GM18526 (cell line): ENCODE measurements around the gene MAOB.

ENCODE experiments used
- POLR2A ChIP-seq: IDR thresholded peaks from 3 replicates; pipeline ENCODE4 v1.6.1; 2011; ENCODE audit not compliant: insufficient read length; ENCODE audit errors: extremely low read depth

The MAOB gene

DNA sequence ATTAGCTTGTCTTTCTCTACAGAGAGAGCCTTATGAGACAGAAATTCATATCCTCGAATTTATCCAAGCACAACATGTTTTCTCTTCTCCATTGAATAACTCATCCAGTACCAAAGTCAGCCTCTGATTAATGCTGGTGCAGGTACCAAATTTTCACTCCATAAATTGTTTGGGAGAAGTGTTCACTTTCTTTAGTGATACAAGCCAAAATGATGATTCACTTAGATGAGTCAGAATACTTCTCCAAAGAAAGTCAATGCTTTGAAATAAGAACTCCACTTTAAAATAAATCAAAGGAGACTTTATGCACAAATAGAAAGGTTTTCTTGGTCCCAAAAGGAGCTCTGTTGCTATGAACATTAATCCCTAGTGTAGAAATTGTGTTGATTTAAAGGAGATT, 60.2 kb downstream of the MAOB start:
- TF ChIP-seq POLR2A: no peak

DNA sequence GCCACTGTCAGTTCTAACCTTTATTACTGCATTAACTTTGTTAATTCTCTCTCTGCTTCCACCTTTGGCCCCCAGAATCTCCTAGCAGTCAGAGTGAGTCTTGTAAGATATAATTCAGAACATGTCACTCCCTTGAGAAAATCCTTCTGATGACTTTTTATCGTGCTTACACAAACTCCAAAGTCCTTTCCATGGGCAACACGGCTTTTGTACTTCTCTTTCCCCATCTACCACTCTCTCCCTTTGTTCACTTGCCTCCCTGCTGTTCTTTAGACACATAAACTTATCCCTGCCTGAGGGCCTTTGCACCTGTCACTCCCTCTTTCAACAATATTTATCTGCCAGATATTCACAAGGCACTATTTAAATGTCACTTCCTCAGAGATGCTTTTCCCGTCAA, 64.8 kb downstream of the MAOB start:
- no peak for TF ChIP-seq POLR2A

DNA sequence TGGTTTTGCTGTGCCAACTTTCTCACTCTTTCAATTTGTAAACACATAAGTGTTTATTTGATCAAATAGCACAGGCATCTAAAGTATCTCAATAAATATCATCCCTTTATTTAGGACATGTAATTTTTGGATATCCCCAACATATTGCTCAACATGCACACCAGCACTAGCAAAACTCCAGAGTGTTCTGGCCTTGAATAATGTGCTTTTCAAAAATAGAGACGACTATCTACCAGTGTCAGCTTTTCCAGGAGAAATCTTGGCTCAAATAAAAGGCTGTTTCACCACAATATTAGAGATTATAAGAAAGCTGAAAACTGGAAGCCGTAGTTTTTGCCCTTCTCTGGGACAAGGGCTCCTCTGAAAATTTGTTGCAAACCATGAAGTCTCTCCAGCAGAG, 67.0 kb downstream of the MAOB start:
- no peak for TF ChIP-seq POLR2A

DNA sequence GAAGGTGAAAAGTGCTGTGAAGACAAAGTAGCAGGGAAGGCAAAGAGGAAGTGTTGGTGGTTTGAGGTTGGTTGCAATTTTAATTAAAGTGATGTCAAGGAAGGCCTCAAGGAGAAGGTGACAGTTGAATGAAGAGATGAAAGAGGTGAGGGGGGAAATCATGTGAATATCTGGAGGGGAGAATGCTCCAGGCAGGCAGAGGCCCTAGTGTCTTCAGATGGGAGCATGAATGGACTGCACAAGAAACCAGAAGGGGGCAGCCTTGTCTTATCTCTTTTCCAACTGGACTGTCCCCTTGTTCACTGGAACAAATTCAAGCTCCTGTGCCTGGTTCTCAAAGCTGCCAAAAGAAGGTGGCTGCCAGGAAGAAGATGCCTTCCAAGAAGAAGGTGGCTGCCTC, 68.4 kb downstream of the MAOB start:
- no peak for TF ChIP-seq POLR2A

DNA sequence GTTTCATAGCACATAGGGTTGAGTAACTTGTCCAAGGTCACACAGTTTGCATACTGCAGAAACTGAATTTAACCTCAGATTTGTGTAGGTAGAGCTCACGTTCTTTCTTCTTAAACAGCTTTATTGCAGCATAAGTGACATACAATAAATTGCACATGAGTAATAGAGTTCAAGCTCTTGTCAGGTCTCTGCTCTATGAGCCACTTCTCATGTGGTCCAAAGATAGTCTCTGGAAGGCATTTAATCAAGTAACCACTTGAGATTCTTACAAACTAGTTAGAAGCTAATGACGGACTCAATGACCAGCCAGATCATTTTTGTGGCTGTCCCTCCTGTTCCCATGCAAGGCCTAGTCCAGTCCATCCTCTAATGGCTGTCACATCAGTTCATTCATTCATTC, 68.9 kb downstream of the MAOB start:
- no peak for TF ChIP-seq POLR2A

DNA sequence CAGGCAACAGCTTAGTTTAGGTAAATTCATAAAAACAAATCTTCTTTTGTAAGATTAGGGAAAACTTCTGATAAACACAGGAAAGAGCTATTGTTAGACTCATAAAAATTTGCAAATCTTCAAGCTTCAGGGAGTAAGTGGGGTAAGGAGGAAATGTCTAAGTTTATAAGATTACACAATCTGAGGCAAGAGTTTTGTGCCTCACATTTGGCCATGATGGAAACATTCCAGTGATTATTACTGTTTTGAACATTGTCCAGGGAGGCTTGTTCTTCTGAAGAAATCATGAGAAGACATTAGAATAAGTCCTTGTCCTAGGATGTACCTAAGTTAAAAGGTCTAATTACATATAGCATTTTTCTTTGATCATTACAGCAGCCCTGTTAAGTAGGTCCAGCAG, 72.8 kb downstream of the MAOB start:
- no peak for TF ChIP-seq POLR2A

DNA sequence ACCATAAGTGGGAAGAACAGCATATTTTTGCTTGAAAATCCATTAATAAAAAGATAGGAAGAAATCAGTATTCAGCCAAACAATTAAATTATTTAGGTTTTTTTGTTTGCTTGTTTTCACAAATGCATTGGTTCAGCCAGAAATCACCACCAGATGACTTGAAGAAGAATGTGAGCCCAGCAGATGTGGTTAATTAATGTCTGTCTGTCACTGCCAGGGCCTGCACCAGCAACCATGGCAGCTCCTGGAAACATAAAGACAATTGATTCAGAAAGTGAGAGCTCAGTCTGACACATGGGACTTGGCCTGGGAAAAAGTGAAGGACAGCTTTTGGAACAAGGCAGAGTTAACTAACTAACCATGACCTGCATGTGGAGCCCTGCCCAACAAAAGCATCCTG, 74.0 kb downstream of the MAOB start:
- no peak for TF ChIP-seq POLR2A

DNA sequence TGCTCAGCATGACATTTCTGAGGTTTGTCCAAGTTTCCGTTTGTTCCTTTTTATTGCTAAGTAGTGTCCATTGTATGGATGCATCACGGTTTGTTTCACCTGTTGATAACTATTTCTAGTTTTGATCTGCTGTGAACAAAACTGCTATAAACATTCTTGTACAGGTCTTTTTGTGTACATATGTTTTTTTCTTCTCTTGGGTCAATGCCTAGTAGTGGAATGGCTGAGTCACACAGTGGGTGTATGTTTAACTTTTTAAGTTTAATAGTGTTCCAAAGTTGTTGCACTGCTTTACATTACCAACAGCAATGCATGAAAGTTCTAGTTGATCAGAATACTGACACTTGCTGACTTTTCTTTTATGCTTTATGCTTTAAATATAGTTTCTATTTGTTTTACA, 76.7 kb downstream of the MAOB start:
- no peak for TF ChIP-seq POLR2A

DNA sequence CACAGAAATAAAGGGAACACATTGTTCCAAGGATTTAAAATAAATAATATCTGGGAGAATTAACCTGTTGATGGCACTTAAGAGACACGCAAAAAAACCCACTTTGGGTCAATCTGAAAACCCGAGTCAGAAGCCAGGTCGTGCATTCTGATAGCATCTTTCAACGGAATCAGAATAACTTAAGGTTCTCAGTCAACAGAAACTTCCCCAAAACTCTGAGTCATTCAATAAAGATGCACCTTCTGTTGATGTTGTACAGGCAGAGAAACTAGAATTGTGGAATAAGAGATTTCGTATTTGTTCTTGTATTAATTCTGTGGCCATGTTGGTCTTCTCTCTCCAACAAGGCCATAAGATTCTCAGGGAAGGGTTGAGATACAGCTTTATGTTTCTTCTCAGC, 78.2 kb downstream of the MAOB start:
- no peak for TF ChIP-seq POLR2A

DNA sequence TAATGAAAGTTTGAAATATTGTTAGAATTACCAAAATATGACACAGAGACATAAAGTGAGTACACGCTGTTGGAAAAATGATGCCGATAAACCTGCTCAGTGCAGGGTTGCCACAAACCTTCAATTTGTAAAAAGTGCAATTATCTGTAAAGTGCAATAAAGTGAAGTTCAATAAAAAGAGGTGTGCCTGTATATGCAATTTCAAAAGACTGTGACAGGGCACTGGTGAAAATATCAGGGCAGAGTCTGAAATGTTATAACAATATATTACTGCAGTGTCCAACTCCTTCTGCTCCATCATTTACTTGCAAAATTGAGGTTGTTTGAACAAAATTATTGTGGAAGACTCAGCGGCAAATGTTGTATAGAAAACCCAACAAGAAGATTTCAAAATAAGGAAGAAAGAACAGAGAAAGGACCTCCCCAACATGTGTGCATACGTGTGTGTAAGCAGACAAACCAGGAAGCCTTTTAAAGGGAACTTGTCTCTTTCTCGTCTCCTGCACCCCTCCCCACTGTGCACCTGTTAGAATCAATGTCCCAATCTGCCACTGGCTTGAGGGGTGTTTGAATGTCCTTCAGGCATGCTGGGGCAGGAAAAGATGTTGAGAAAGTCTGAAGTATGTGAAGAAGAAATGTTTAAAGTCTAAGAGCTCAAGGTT, 96.2 kb downstream of the MAOB start:
- TF ChIP-seq POLR2A: no peak

DNA sequence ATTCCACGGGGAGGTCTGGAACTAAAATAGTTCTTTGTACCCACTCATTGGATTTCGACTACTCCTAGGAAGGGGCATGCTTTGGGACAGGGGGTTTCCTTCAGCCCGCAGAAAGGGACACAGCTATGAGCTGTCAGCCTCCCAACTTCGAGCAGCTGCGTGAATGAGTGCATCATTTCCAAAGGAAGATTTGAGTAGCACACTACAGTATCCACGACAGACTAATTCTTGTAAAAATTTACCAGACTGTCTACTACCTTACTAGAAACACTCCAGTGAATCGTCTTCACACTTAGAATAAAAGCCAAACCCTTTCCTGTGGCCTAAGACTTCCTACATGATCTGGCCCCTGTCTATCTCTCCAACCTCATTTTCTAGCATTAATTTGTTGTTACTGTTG, 124.2 kb downstream of the MAOB start:
- no peak for TF ChIP-seq POLR2A

DNA sequence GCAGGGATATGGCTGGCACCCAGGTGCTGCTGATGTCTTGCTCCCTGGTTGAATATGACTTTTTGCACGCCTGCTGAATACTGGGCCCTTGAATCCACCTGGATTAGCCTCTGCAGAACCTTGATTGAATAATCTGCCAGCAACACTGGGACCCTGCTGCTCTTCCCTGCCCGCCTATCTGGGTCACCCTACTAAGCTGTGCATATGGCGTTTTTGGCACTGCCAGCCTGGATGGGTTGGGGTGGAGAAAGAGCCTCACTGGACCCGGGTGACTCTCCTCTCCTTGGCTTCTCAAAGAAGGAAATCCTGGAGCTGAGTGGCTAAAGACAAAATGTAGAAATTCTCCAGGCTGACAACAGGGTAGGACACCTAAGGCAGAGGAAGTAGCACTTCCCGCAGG, 126.2 kb downstream of the MAOB start:
- no peak for TF ChIP-seq POLR2A

DNA sequence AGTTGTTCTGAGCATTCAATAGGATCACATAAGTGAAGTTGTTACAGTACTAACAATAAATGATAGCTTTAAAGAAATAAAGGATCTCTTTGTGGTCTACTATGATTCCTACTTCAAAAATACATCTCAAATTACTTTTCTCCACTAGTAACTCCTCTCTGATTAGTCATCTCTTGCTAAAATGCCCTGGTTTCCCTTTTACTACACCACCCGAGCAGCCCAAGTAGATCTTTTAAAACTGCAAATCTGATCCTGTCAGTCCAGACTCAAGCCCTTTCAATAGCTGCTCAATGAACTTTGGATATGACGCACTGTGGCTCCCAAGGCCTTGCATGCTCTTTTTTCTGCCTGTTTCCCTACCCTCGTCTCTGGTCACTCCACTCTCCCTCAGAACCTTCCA, 128.6 kb downstream of the MAOB start:
- no peak for TF ChIP-seq POLR2A

DNA sequence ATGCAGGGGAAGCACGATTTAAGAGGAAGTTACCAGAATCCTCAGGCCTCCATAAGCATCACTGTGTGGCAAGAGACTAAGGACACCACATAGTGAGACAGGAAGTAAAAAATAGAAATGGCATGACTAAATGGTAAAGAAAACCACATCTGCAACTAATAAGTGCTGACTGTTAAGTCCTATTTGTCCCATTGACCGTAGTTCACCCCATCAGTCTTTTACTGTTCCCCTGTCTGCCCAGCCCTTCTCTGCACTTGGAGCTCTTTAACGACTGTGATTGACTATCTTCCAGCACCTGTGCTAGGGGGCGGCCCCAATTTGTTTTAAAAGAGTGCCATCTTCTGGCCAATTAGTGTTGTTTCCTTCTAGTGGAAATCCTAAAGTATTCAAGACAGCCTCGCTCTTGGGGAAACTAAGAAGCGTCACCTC, 132.0 kb downstream of the MAOB start:
- no peak for TF ChIP-seq POLR2A

DNA sequence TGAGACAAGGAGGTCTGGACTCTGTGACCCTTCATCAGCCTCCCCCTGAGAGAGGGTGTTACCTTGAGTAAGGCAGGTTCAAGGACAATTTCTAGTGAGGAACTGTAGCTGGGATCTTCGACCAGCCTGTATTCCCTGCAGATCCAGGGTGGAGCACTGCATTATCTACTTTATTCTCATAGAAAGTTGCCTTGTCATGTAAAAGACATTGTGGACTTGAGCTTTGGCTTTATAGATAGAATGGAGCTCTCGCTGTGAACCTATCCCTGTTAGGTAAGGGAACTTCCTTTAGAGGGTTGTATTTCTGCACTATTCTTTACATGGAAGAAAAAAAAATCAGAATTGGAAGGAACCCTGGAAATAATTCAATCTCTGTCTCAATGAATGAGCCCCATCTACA, 134.8 kb downstream of the MAOB start:
- TF ChIP-seq POLR2A: no peak

DNA sequence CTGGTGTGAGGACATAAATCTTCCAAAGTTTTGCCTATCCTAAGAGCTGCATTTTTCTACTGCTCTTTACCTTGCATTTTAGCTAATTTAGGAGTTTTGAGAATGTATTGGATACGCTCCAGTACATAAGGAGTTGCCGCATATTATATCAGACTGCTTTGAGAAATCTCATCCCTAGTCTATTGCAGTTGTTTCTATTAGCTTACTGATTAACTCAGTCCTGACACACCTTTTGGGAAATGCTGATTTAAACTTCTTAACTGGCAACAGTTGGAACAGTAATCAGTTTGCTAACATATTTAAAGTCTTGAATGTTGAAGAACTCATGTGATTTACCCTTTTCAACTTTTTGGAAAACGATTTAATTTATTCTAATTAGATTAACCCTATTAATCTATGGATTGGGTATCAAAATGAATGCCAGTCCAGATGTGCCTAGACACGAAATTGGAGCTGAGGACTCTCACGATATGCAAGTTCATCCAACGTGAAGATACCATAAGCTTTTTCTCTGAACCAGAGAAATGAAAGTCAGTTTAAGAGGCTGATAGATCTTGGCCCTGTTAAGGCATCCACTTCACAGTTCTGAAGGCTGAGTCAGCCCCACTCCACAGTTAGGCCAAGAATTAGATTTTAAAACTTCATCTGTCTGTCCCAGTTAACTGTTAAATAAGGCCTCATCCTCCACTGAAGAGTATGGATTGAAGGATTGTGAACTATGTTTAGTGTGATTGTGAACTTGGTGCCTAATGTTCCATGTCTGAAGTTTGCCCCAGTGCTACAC, 136.1 kb downstream of the MAOB start:
- TF ChIP-seq POLR2A: no peak

DNA sequence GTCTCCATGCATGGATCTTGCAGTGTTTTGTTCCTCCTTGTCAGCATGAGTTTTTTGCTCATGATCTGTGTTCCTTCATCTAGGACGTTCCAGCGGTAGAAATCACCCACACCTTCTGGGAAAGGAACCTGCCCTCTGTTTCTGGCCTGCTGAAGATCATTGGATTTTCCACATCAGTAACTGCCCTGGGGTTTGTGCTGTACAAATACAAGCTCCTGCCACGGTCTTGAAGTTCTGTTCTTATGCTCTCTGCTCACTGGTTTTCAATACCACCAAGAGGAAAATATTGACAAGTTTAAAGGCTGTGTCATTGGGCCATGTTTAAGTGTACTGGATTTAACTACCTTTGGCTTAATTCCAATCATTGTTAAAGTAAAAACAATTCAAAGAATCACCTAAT, 138.0 kb downstream of the MAOB start:
- no peak for TF ChIP-seq POLR2A
